ENCODE measurements around the gene REV1.
"Not testable (repeated sequence)": the region's sequence is repeated elsewhere in the genome, so short reads cannot be mapped to it uniquely, and the experiment has no call there.

REV1 gene

GRCh38 chr2:99376254-99376864, 113.5 kb downstream of the REV1 start:
- no peak for DNase-seq (ENCODE audit: low read depth)
- H3K4me3 ChIP-seq (ENCODE audit: low read depth, low read length): no peak overlapping the region
- TF ChIP-seq MAX (IDR thresholded peaks at IDR 0.05; ENCODE audit: low read depth, low read length) (no peak), POLR2A (IDR thresholded peaks at IDR 0.05; ENCODE audit: extremely low read depth, insufficient read length) (no peak), MYC (IDR thresholded peaks at IDR 0.05; ENCODE audit: low read depth, low read length) (no peak)
- TF ChIP-seq, protein P1, sequence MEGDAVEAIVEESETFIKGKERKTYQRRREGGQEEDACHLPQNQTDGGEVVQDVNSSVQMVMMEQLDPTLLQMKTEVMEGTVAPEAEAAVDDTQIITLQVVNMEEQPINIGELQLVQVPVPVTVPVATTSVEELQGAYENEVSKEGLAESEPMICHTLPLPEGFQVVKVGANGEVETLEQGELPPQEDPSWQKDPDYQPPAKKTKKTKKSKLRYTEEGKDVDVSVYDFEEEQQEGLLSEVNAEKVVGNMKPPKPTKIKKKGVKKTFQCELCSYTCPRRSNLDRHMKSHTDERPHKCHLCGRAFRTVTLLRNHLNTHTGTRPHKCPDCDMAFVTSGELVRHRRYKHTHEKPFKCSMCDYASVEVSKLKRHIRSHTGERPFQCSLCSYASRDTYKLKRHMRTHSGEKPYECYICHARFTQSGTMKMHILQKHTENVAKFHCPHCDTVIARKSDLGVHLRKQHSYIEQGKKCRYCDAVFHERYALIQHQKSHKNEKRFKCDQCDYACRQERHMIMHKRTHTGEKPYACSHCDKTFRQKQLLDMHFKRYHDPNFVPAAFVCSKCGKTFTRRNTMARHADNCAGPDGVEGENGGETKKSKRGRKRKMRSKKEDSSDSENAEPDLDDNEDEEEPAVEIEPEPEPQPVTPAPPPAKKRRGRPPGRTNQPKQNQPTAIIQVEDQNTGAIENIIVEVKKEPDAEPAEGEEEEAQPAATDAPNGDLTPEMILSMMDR (IDR thresholded peaks at IDR 0.05; ENCODE audit: low read depth, low read length): no peak

DNA sequence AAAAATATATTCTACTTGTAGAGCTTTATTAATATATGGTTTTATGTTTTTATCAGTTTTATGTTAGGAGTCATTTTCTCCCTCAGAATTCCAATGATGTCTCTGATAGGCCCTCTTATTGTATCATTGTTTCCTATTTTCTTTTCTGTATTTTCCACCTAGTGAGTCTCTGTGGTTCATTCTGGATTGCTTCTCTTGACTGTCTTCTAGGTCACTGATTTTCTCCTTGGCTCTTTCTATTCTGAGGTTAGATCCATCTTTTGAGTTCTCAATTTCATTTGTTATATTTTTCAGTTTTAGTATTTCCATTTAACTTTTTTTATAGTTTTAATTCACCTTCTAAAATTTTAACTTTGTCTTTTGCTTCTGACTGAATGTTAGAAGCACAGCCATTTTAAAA, 115.1 kb downstream of the REV1 start:
- TF ChIP-seq, protein P1 (IDR thresholded peaks at IDR 0.05; ENCODE audit: low read depth, low read length): no peak
- no peak for TF ChIP-seq MYC (IDR thresholded peaks at IDR 0.05; ENCODE audit: low read depth, low read length)
- no peak for TF ChIP-seq POLR2A (IDR thresholded peaks at IDR 0.05; ENCODE audit: extremely low read depth, insufficient read length)
- TF ChIP-seq MAX (IDR thresholded peaks at IDR 0.05; ENCODE audit: low read depth, low read length): no peak
- DNase-seq (ENCODE audit: low read depth): no peak

DNA sequence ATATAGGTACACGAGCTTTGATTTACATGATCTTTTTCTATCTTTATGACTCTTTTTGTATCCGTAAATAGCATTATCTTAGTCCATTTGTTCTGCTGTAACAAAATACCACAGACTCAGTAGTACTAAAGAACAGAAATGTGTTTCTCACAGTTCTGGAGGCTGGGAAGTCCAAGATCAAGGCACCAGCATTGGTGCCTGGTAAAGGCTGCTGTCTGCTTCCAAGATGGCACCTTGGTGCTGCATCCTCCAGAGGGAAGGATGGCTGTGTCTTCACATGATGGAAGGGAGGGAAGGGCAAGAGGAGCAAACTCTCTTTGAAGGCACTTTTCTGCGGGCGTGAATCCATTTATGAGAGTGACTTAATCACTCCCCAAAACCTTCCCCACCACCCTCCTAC, 116.7 kb downstream of the REV1 start:
- no peak for DNase-seq (ENCODE audit: low read depth)
- TF ChIP-seq POLR2A (IDR thresholded peaks at IDR 0.05; ENCODE audit: extremely low read depth, insufficient read length) (no peak), MYC (IDR thresholded peaks at IDR 0.05; ENCODE audit: low read depth, low read length) (no peak), MAX (IDR thresholded peaks at IDR 0.05; ENCODE audit: low read depth, low read length) (no peak)
- TF ChIP-seq, protein P1 (IDR thresholded peaks at IDR 0.05; ENCODE audit: low read depth, low read length): no peak
- H3K4me3 ChIP-seq (ENCODE audit: low read depth, low read length): no peak overlapping the region

More for the DNA sequence above, 115.1 kb downstream of the REV1 start:
- H3K4me3 ChIP-seq (ENCODE audit: low read depth, low read length): no peak overlapping the region

- H3K4me3 ChIP-seq (ENCODE audit: low read depth, low read length); DNase-seq (ENCODE audit: low read depth): not testable (repeated sequence)
These were observed 121.0 kb downstream of the REV1 start for GRCh38 chr2:99368854-99369253.

DNA sequence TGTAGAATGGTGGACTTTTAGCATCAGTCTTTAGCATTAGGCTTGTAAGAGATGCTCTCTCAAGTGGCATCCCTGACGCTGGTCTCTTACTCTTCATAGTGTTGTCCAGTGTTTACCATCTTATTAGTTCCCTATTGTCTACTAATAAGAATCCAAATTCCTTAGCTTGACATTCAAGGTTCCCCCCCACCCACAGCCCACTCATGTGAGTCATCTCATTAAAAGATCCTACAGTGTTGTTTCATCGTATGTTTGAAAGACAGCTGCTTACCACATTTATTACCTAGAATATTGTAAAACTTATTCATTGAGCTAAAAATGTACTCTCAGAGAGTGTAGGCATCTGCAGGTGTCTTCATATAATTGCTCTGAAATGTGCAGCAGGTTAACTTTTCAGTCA, 124.2 kb downstream of the REV1 start:
- H3K4me3 ChIP-seq (ENCODE audit: low read depth, low read length): no peak overlapping the region
- no peak for DNase-seq (ENCODE audit: low read depth)
- TF ChIP-seq MYC (IDR thresholded peaks at IDR 0.05; ENCODE audit: low read depth, low read length): no peak
- no peak for TF ChIP-seq POLR2A (IDR thresholded peaks at IDR 0.05; ENCODE audit: extremely low read depth, insufficient read length)
- TF ChIP-seq, protein P1 (IDR thresholded peaks at IDR 0.05; ENCODE audit: low read depth, low read length): no peak
- no peak for TF ChIP-seq MAX (IDR thresholded peaks at IDR 0.05; ENCODE audit: low read depth, low read length)

GRCh38 chr2:99356853-99357252, 133.0 kb downstream of the REV1 start:
- no peak for TF ChIP-seq POLR2A (IDR thresholded peaks at IDR 0.05; ENCODE audit: extremely low read depth, insufficient read length)
- no peak for TF ChIP-seq MAX (IDR thresholded peaks at IDR 0.05; ENCODE audit: low read depth, low read length)
- no peak for TF ChIP-seq MYC (IDR thresholded peaks at IDR 0.05; ENCODE audit: low read depth, low read length)
- TF ChIP-seq, protein P1 (IDR thresholded peaks at IDR 0.05; ENCODE audit: low read depth, low read length): no peak
- H3K4me3 ChIP-seq (ENCODE audit: low read depth, low read length): no peak overlapping the region
- DNase-seq (ENCODE audit: low read depth): no peak

- not testable (repeated sequence) for H3K4me3 ChIP-seq (ENCODE audit: low read depth, low read length); DNase-seq (ENCODE audit: low read depth)
These were observed 135.0 kb downstream of the REV1 start for GRCh38 chr2:99354825-99355224.
